ENCODE results near the gene SOAT2. TPM values are rescaled to one million over a fixed set of nuclear protein-coding genes. Genes with fewer than 3 reads are reported as not detected.
A peak's percentile ranks its signal among the peaks of the same experiment; 100 is the strongest.

The SOAT2 gene
- total RNA-seq, 1 experiment from 2014 or later = not detected

DNA sequence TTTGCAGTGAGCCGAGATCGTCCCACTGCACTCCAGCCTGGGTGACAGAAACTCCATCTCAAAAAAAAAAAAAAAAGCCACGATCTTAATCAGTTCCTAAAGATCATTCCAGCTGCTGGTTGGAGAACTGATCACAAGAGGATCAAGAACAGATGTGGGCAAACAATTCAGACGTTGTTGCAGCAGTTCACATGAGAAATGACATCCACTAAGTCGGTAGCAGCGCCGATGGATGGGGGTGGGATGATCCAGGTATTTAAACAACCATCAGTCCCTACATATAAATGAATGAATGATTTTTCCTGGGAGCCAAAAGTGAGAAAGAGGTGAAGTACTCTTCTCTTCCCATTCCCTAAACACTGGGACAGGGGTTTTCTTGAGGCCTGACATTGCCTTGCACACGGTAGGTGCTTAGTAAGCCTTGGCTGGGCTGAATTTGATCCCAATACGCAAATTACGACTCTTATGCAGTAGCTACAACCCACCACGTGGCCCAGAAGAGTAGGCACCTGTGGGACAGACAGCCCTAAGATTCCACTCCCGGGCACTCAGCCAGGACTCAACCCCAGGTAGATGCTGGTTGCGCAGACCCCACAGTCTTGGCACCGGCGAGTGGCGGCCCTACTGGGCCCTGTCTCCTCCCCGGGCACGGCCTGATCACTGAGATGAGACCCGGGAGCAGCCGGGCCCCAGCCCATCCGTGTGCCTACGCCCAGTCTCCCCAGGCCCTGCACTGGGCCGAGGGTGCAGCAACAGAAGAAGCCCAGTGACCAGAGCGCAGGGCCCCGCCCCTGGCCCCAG lies 24.7 kb upstream of the SOAT2 start:
- H3K4me2 ChIP-seq (ENCODE audit: insufficient read depth, insufficient read length, low read length) = peak overlapping the region; percentile 46
- Mint-ChIP-seq H3K9me3 (no peaks in the 10 kb centered on the region), H3K27me3 (ENCODE audit: low read depth) (peaks cover 37% of the 10 kb centered on the region), H3K27ac (peak overlapping the region; percentile 10 to 35 (median 25); a peak in 2 of 7 replicates), H3K4me3 (peak overlapping the region; percentile 78 to 88), H3K36me3 (ENCODE audit: insufficient read depth in 1 of 3, low read depth in 3 of 3) (peaks cover 10 to 31% (median 23%) of the 10 kb centered on the region in 3 experiments; a peak in 6 of 7 replicates), H3K4me1 (peaks cover 9 to 13% of the 10 kb centered on the region in 2 experiments)
- no peaks in the 10 kb centered on the region for H3K79me1 ChIP-seq (ENCODE audit: insufficient read depth, low read depth, low read length, poor library complexity, severe bottlenecking)
- no peak overlapping the region for H2BK120ac ChIP-seq (ENCODE audit: low read depth, low read length, poor library complexity, severe bottlenecking)
- H3K23me2 ChIP-seq (ENCODE audit: insufficient read length, low read depth, low read length, poor library complexity, severe bottlenecking) = no peaks in the 10 kb centered on the region
- no peak overlapping the region for H3K23ac ChIP-seq (ENCODE audit: insufficient read length, low read depth, low read length)
- H3K18ac ChIP-seq (ENCODE audit: insufficient read length, low read depth, low read length) = peak overlapping the region; percentile 28
- H3T11ph ChIP-seq (ENCODE audit: low read length) = no peak overlapping the region
- TF ChIP-seq, protein P1, sequence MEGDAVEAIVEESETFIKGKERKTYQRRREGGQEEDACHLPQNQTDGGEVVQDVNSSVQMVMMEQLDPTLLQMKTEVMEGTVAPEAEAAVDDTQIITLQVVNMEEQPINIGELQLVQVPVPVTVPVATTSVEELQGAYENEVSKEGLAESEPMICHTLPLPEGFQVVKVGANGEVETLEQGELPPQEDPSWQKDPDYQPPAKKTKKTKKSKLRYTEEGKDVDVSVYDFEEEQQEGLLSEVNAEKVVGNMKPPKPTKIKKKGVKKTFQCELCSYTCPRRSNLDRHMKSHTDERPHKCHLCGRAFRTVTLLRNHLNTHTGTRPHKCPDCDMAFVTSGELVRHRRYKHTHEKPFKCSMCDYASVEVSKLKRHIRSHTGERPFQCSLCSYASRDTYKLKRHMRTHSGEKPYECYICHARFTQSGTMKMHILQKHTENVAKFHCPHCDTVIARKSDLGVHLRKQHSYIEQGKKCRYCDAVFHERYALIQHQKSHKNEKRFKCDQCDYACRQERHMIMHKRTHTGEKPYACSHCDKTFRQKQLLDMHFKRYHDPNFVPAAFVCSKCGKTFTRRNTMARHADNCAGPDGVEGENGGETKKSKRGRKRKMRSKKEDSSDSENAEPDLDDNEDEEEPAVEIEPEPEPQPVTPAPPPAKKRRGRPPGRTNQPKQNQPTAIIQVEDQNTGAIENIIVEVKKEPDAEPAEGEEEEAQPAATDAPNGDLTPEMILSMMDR (conservative IDR thresholded peaks at IDR 0.05) = peak; percentile 19; the same call in 1 of the 3 replicates
- H2BK12ac ChIP-seq (ENCODE audit: insufficient read length, low read depth, low read length) = no peak overlapping the region
- no peak for DNase-seq
- no peak overlapping the region for H2BK20ac ChIP-seq (ENCODE audit: low read depth, low read length, poor library complexity, severe bottlenecking)
- H2BK5ac ChIP-seq (ENCODE audit: insufficient read length, low read length) = no peak overlapping the region
- H2AFZ ChIP-seq (ENCODE audit: low read length) = no peak overlapping the region
- no peak overlapping the region for H2BK15ac ChIP-seq (ENCODE audit: low read depth, low read length)
- H3K27ac ChIP-seq (ENCODE audit: insufficient read length, low read depth, low read length) = no peak overlapping the region
- no peaks in the 10 kb centered on the region for H3K27me3 ChIP-seq (ENCODE audit: insufficient read depth, low read length)
- H4K20me1 ChIP-seq (ENCODE audit: control insufficient read depth, insufficient read depth, insufficient read length) = no peaks in the 10 kb centered on the region
- no peak overlapping the region for H4K8ac ChIP-seq (replicated peaks; ENCODE audit: insufficient read length, low read depth, low read length)
- H4K5ac ChIP-seq (ENCODE audit: insufficient read length, low read depth, low read length) = no peak overlapping the region
- H3K56ac ChIP-seq (ENCODE audit: insufficient read length, low read depth, low read length) = no peak overlapping the region
- WGBS (ENCODE audit: extremely low coverage, insufficient read length, low lambda C conversion rate) = no CpG with 5 or more reads among the region's 25 CpGs
- H3K9ac ChIP-seq (ENCODE audit: extremely low read depth, insufficient read length, low read length) = no peak overlapping the region
- peaks cover 2% of the 10 kb centered on the region; the same call in 1 of the 2 replicates for H3K4me1 ChIP-seq (ENCODE audit: insufficient read depth, low read length)
- H3K9me3 ChIP-seq (ENCODE audit: control insufficient read depth, low read depth, low read length) = no peaks in the 10 kb centered on the region
- no peak overlapping the region for H3K4ac ChIP-seq (ENCODE audit: low read depth, low read length)
- H3K14ac ChIP-seq (ENCODE audit: insufficient read depth, low read length) = no peak overlapping the region
- H2AK5ac ChIP-seq (ENCODE audit: insufficient read length, low read length) = no peak overlapping the region
- H3K79me2 ChIP-seq (ENCODE audit: insufficient read depth, low read length) = no peaks in the 10 kb centered on the region
- H4K91ac ChIP-seq (ENCODE audit: insufficient read length, low read depth, low read length) = no peak overlapping the region

Measured in H9 (cell line).